Esophagus (tissue), 2 donors: ENCODE data around the gene AGRP. TPM values are rescaled to one million over a fixed set of nuclear protein-coding genes. Genes with fewer than 3 reads are reported as not detected.

Source experiments
- H3K27ac ChIP-seq, 2 donors: one replicate each; pipeline ENCODE4 v1.5.1; 2013; ENCODE audit warnings: low read depth in 2 of 2, mild to moderate bottlenecking in 2 of 2, inconsistent platforms in 1 of 2, low read length in 1 of 2, moderate library complexity in 1 of 2
- H3K27me3 ChIP-seq, 2 donors: one replicate each; pipeline ENCODE4 v1.6.1; 2013; ENCODE audit warnings: low read length in 2 of 2, control low read depth in 1 of 2, mild to moderate bottlenecking in 1 of 2; ENCODE audit not compliant: insufficient read depth in 2 of 2, control insufficient read depth in 1 of 2
- H3K36me3 ChIP-seq, 2 donors: one replicate each; pipeline ENCODE4 v1.6.1; 2013; ENCODE audit warnings: low read length in 1 of 2; ENCODE audit not compliant: control insufficient read depth in 2 of 2, insufficient read depth in 2 of 2
- H3K4me1 ChIP-seq, 2 donors: one replicate each; pipeline ENCODE4 v1.6.1; 2013; ENCODE audit warnings: low read length in 1 of 2; ENCODE audit not compliant: control insufficient read depth in 2 of 2, insufficient read depth in 2 of 2
- H3K4me3 ChIP-seq, 2 donors: one replicate each; pipeline ENCODE4 v1.5.1; 2013; ENCODE audit warnings: low read length in 2 of 2, mild to moderate bottlenecking in 2 of 2, low read depth in 1 of 2, moderate library complexity in 1 of 2
- H3K9me3 ChIP-seq, 2 donors: one replicate each; pipeline ENCODE4 v1.6.1; 2013; ENCODE audit warnings: mild to moderate bottlenecking in 2 of 2, low read depth in 1 of 2, low read length in 1 of 2, moderate library complexity in 1 of 2; ENCODE audit not compliant: control insufficient read depth in 2 of 2, insufficient read depth in 1 of 2
- WGBS, 2 donors: extraction: QIAGEN DNeasy Blood & Tissue Kit; methylation state at CpG; one replicate each; pipeline ENCODE4 v1.1.7; 2013; 5-methylcytosine and 5-hydroxymethylcytosine counted together
- polyA plus RNA-seq, 2 donors: library from polyadenylated mRNA; stranded (reverse); fragments of 200-250 nt; gene quantifications; one replicate each; pipeline ENCODE4 v1.2.3, GENCODE V29; 2013
- donor health status: healthy with polysubstance abuse.
- donor health status: Bipolar disorder and iron deficiency.

The AGRP gene
- polyA plus RNA-seq, 2 donors = not detected

- no peak overlapping the region for H3K4me3 ChIP-seq
- 62 to 79% methylated on average over 2 of the region's 2 CpGs for WGBS, 2 donors
- H3K9me3 ChIP-seq = peaks cover 0 to 2% of the 10 kb centered on the region in 2 donors
- H3K27me3 ChIP-seq = no peaks in the 10 kb centered on the region
- peaks cover 13 to 49% of the 10 kb centered on the region in 2 donors for H3K36me3 ChIP-seq
- peak overlapping the region in 1 of 2 donors; percentile 6 for H3K27ac ChIP-seq
- peaks cover 10 to 12% of the 10 kb centered on the region in 2 donors for H3K4me1 ChIP-seq
Observed at GRCh38 chr16:67449336-67449735, 34.0 kb downstream of the AGRP start.

- peaks cover 16 to 56% of the 10 kb centered on the region in 2 donors for H3K36me3 ChIP-seq
- H3K27ac ChIP-seq = no peak overlapping the region
Observed at GRCh38 chr16:67448580-67448979, 34.8 kb downstream of the AGRP start.

GRCh38 chr16:67447508-67448076 is 35.8 kb downstream of the AGRP start:
- WGBS, 2 donors = 69 to 81% methylated on average over 6 of the region's 6 CpGs
- H3K36me3 ChIP-seq = peaks cover 25 to 52% of the 10 kb centered on the region in 2 donors
- H3K27me3 ChIP-seq = no peaks in the 10 kb centered on the region
- H3K9me3 ChIP-seq = peaks cover 0 to 2% of the 10 kb centered on the region in 2 donors
- no peak overlapping the region for H3K4me3 ChIP-seq
- H3K27ac ChIP-seq = no peak overlapping the region
- H3K4me1 ChIP-seq = peaks cover 12 to 19% of the 10 kb centered on the region in 2 donors

More at GRCh38 chr16:67448580-67448979, 34.8 kb downstream of the AGRP start:
- no peaks in the 10 kb centered on the region for H3K27me3 ChIP-seq
- H3K4me3 ChIP-seq = no peak overlapping the region
- H3K4me1 ChIP-seq = peaks cover 12 to 15% of the 10 kb centered on the region in 2 donors
- peaks cover 0 to 2% of the 10 kb centered on the region in 2 donors for H3K9me3 ChIP-seq
- 98 to 99% methylated on average over 5 of the region's 5 CpGs for WGBS, 2 donors

- peaks cover 0 to 2% of the 10 kb centered on the region in 2 donors for H3K9me3 ChIP-seq
- peak overlapping the region in 1 of 2 donors; percentile 20 for H3K27ac ChIP-seq
- no peaks in the 10 kb centered on the region for H3K27me3 ChIP-seq
- WGBS, 2 donors = 78 to 82% methylated on average over 8 of the region's 8 CpGs
- H3K36me3 ChIP-seq = peaks cover 25 to 54% of the 10 kb centered on the region in 2 donors
- no peak overlapping the region for H3K4me3 ChIP-seq
- H3K4me1 ChIP-seq = peaks cover 12 to 21% of the 10 kb centered on the region in 2 donors
Observed at GRCh38 chr16:67446968-67447507, 36.3 kb downstream of the AGRP start.

GRCh38 chr16:67445913-67446907 is 37.1 kb downstream of the AGRP start:
- Histone ChIP-seq H3K4me3 (no peak overlapping the region), H3K27ac (peak overlapping the region in 1 of 2 donors; percentile 20), H3K9me3 (peaks cover 0 to 2% of the 10 kb centered on the region in 2 donors), H3K4me1 (peaks cover 12 to 24% of the 10 kb centered on the region in 2 donors), H3K36me3 (peaks cover 23 to 49% of the 10 kb centered on the region in 2 donors), H3K27me3 (no peaks in the 10 kb centered on the region)
- WGBS, 2 donors = 66 to 82% methylated on average over 11 to 12 of the region's 12 CpGs

GRCh38 chr16:67445441-67445912 is 37.9 kb downstream of the AGRP start:
- H3K4me1 ChIP-seq = peaks cover 15 to 25% of the 10 kb centered on the region in 2 donors
- no peak overlapping the region for H3K4me3 ChIP-seq
- no peaks in the 10 kb centered on the region for H3K27me3 ChIP-seq
- H3K27ac ChIP-seq = no peak overlapping the region
- peaks cover 23 to 48% of the 10 kb centered on the region in 2 donors for H3K36me3 ChIP-seq
- peaks cover 0 to 2% of the 10 kb centered on the region in 2 donors for H3K9me3 ChIP-seq
- WGBS, 2 donors = 51 to 71% methylated on average over 3 of the region's 3 CpGs

GRCh38 chr16:67445126-67445426 is 38.3 kb downstream of the AGRP start:
- Histone ChIP-seq H3K36me3 (peaks cover 23 to 45% of the 10 kb centered on the region in 2 donors), H3K9me3 (peaks cover 0 to 2% of the 10 kb centered on the region in 2 donors), H3K4me3 (no peak overlapping the region), H3K4me1 (peaks cover 15 to 25% of the 10 kb centered on the region in 2 donors), H3K27me3 (no peaks in the 10 kb centered on the region), H3K27ac (no peak overlapping the region)
- WGBS, 2 donors = 92 to 96% methylated on average over 7 of the region's 7 CpGs

DNA sequence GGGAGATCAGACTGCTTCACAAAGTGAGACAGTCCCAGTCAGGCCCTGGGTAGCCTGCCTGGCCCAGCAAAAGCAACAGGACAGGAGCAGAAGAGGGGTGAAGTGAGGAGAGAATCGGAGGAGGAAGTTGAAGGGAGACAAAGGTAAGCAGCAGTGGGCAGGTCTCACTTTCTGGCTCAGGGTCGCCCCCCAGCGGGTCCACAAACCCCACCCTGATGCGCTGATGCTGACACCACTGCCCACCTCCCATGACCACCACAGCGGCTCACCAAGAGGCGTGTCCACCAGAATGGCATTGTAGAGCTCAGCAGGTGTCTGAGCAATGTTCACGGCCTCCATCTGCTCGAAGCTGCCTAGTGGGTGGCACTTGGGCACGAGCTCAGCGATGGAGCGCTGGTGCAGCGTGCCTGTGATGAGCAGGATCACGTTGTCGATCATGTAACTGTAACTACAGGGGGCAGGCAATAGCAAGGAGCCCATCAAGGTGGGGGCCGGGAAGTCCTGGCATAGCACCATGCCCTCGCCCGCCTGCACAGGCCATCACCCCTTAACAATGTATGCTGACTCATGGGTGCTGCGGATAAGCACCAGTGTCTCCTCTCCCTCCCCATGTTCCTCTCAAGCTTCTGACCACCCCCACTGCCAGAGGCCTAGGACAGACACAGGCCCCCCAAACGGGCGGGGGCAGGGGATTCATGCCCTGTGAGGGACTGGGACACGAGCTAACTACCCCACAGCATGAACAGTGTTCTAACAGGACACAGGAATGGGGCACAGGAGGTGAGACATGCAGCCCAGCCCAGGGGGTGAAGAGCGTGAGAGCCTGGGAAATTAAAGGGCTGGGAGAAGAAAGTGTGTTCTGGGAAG is 38.9 kb downstream of the AGRP start:
- H3K9me3 ChIP-seq = peaks cover 0 to 2% of the 10 kb centered on the region in 2 donors
- no peaks in the 10 kb centered on the region for H3K27me3 ChIP-seq
- peaks cover 17 to 42% of the 10 kb centered on the region in 2 donors for H3K36me3 ChIP-seq
- peaks cover 15 to 26% of the 10 kb centered on the region in 2 donors for H3K4me1 ChIP-seq
- H3K27ac ChIP-seq = peak overlapping the region in 1 of 2 donors; percentile 6
- 83% methylated on average over 22 of the region's 22 CpGs for WGBS, 2 donors
- no peak overlapping the region for H3K4me3 ChIP-seq
